GM18907 (cell line): ENCODE results near the gene COL9A2.
A peak's percentile ranks its signal among the peaks of the same experiment; 100 is the strongest.
"Not testable (repeated sequence)": the region's sequence is repeated elsewhere in the genome, so short reads cannot be mapped to it uniquely, and the experiment has no call there.

ENCODE experiments used
- ATAC-seq: cut with Tn5 transposase; IDR thresholded peaks from one replicate; pipeline ENCODE4 v1.9.1; 2021; ENCODE audit warnings: mild to moderate bottlenecking, moderate library complexity; ENCODE audit not compliant: unreplicated experiment

The COL9A2 gene

DNA sequence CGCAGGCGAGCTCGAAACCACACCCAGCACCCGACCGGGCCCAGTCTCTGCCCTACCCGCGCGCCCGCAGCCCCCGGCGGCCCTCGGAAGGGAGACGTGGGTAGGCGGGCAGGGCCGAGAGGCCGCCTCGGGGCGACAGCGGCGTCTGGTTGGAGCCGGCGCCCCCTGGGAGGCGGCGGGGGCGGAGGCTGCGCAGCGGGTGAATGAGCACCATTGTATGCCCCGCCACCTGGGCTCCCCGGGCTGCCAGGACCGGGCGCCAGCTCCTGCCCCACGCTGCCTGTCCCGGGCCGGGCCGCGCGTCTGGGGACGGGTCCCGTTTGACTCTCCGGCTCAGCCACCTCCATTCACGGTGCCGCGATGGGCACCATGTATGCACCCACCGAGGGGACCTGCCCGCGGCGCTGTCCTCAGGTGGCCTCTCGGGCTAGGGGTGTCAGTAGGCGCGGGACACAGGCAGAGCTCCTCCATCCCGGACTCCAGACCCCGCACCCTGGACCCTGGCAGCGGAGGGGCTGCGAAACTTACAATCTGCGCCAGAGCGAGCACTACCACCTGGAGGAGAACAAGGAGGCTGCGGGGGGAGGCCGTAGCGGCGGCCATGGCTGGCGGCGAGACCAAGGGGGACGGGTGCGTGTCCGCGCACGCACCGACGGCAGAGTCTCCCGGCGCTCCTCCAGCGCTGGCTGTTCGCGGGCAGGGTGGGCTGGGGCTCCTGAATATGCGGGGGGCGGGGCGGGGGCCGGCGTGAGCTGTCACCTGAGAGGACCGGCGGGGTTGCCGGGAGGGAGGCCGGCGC, at the start of gene COL9A2:
COL9A2 (minus strand) TSS at position 692 of the 799 bp plus-strand sequence; CDS start at position 603, 89 bp downstream.
- no peak for ATAC-seq

DNA sequence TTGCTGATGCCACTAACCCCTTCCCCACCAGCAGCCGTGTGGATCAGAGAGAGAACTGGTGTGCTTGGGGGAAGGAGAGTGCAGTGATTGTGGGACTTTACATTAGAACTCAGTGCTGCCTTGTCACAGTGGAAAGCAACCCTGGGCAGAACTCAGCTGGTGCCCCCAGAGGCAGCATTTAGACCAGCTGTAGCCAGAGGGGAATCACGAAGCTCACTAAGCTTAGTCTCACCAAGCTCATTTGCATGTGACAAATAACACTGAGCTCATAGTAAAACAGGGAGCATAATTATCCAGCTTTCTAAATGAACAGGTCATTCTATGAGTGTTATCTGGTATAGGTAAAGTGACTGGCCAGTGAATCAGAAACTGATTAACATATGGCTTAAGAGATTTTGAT, 46.6 kb upstream of the COL9A2 start:
- ATAC-seq = peak; percentile 88

- ATAC-seq = no peak
Observed at GRCh38 chr1:40362699-40363098, 45.6 kb upstream of the COL9A2 start.

- ATAC-seq = no peak
Observed at GRCh38 chr1:40362199-40362598, 45.1 kb upstream of the COL9A2 start.

DNA sequence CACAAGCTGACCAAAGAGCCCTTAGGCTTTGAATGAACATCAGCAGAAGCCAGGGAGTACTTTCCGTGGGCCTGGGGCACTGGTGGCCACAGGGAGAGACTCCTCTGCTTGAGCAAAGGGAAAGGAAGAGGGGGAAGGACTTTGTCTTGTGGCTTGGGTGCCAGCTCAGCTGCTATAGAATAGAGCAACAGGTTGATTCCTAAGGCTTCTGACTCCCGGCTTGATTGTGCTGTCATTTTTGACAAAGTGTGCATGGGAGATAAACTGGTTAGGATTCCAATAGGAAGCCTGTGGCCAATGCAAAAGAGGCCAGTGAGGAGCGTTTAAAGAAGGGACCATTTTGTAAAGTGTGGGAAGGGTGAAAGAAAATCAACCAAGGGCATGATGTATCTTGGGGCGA, 44.6 kb upstream of the COL9A2 start:
- ATAC-seq = no peak

DNA sequence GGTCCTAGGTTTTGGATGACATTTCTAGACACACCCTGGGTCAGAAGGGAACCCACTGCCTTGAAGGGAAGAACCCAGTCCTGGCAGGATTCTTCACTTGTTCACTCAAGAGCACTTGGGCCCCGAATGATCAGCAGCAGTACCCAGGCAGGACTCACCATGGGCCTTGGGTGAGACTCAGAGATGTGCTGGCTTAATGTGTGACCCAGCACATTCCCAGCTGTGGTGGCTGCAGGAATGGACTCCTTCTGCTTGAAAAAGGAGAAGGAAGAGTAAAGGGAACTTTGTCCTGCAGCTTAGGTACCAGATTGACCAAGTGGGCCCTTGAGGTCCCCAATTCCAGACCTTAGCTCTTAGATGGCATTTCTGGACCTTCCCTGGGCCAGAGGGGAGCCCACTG, 44.1 kb upstream of the COL9A2 start:
- no peak for ATAC-seq

GRCh38 chr1:40360631-40361030, 43.5 kb upstream of the COL9A2 start:
- ATAC-seq = no peak

GRCh38 chr1:40357625-40358024, 40.5 kb upstream of the COL9A2 start:
- no peak for ATAC-seq

DNA sequence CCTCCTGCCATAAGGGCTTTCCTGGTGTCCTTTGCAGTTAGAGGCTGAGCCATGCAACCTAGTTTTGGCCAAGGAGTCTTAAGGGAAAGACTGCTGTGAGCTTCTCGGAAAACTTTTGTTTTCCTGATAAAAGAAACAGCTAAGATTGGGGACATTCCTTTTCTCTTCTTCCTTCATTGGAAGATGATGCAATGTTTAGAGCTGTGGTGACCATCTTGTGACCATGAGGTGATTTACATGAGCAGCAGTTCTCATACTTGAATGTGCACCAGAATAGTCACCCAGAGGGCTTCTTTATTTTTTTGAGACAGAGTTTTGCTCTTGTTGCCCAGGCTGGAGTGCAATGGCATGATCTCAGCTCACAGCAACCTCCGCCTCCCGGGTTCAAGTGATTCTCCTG, 36.0 kb upstream of the COL9A2 start:
- ATAC-seq = no peak

GRCh38 chr1:40352126-40352525, 35.0 kb upstream of the COL9A2 start:
- no peak for ATAC-seq

DNA sequence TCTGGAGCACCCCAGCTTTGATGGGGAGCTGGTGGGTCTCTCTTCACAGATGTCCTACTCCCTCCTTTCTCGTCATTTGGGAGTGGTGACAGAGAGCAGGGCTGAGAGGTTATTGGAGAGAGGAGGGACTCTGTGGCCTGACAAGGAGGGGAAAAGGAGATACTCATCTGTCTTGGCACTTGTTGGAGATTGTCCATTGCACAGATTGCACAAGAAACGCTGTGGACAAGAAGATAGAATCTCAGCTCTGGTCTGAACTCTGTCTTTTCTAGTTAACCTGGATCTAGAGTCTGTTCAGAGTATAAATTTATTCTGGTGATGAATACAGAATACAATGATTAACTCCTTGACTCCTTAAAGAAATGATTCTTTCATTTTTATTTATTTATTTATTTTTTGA, 34.0 kb upstream of the COL9A2 start:
- no peak for ATAC-seq

DNA sequence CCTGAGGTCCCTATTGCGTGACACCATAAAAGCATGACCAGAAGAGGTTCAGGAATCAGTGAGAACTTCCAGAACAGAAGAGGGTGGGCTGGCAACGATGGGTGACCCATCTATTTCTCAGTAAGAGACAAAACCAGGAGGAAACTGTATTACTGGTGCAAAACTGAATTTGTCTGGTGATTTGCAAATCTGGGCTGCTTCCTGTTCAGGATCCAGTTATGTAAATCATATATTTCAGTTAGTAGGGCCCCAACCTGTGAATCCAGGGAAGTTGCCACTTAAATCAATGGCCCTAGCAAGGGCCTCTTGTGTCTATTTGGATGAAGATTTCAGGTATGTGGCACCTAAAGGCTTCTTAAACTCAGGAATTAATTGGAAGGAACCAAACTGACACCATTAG, 33.3 kb upstream of the COL9A2 start:
- ATAC-seq = no peak

DNA sequence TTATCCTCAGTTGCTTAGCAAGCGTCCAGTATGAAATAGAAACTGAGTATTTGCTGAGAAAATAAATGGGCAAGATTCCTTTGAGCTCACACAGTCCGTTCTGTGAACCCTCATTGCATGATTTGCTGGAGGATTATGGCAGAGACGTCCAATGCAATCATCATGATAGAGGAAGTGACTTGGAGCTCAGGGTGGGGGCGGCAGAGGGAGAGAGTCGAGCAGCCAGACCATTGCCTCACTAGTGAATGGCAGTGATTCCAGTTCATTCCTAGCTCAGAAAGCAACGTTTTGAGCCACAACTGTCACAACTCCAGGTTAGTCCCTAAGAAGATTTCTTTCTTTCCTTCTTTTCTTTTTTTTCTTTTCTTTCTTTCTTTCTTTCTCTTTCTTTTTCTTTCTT, 27.5 kb upstream of the COL9A2 start:
- no peak for ATAC-seq

- ATAC-seq = not testable (repeated sequence)
Observed at GRCh38 chr1:40342381-40342717, 25.3 kb upstream of the COL9A2 start.

DNA sequence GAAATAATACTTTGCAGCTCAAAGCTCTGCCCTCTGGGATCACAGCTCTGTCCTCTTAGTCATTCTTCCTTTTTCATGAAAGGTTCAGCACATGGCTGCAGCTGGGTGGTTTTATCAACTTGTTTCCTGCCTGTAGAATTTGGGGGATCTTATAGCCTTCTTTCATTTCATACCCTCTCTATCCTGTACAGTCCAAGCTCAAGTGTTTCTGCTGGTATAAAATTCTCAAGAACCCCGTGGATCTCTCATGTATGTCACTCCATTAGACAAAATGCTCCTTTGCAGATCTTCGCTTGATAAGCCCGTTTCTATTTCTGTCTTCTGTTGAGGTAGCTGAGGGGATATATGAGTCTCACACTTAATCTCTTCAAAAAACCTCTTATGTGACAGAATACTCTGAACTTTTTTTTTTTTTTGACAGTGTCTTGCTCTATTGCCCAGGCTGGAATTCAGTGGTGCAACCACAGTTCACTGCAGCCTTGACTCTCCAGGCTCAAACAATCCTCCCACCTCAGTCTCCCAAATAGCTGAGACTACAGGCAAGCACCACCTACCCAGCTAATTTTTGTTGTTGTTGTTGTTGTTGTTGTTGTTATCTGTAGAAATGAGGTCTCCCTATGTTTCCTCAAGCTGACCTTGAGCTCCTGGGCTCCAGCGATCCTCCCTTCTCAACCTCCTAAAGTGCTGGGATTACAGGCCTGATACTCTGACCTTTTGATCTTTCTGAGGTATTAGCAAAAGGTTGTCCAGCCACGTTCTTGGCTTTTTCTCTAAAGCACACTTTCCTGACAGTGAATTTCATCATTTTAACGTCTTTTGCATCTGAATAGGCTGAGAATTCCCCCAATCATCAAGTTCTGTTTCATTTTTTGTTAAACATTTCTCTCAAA, 24.6 kb upstream of the COL9A2 start:
- no peak for ATAC-seq

GRCh38 chr1:40339420-40340323, 22.6 kb upstream of the COL9A2 start:
- no peak for ATAC-seq

GRCh38 chr1:40338745-40339419, 21.8 kb upstream of the COL9A2 start:
- no peak for ATAC-seq

- ATAC-seq = no peak
Observed at GRCh38 chr1:40337443-40337842, 20.4 kb upstream of the COL9A2 start.

DNA sequence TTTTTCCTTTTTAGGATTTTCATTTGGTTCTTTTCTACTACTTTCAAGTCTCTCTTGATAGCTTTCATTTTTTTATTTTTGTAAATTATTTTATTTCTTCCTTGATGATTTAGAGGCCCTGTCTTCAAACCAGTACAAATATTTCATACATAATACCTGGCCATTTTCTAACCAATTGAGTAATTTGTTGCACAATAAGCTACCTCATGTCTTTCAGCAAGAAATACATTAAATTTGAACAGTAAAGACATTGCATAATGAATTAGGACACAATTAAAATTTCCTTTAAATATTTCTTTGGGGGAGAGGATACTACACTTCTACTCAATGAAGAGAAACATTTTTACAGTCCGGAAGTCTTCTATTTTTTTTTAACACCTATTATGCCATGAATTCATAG, 15.6 kb upstream of the COL9A2 start:
- ATAC-seq = no peak

DNA sequence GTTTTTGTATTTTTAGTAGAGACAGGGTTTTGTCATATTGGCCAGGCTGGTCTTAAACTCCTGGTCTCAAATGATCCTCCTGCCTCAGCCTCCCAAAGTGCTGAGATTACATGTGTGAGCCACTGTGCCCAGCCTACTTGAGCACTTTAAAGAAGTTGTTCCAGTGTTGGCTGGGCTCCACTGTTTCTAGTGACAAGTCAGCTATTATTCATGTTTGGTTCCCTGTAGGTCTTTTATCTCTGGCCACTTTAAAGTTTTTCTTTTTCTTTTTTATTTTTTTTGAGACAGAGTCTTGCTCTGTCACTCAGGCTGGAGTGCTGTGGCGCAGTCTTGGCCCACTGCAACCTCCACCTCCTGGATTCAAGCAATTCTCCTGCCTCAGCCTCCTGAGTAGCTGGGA, 14.3 kb upstream of the COL9A2 start:
- not testable (repeated sequence) for ATAC-seq
